GM12878 (cell line): ENCODE data around the gene ZNF792. TPM values are rescaled to one million over a fixed set of nuclear protein-coding genes. Genes with fewer than 3 reads are reported as not detected.

Source experiments
- ATAC-seq: fragments of 200-7000 bp; cut with Tn5 transposase; 3 replicates; pipeline ENCODE4 v1.9.1; 2020; ENCODE audit warnings: mild to moderate bottlenecking, moderate library complexity
- BruUV-seq: library from RNA; stranded (reverse); fragments of 400-500 nt; replicated peaks from 2 replicates; lab custom pipeline; 2021; lab: Mats Ljungman, UMichigan
- CTCF ChIA-PET: fragments of 300-600 bp; sonication (Branson Sonifier 250); formaldehyde crosslinking; extraction: SDS; loops from one replicate; lab custom pipeline; 2021; ENCODE audit warnings: inconsistent platforms; lab: Yijun Ruan, JAX
- POLR2A ChIA-PET: fragments of 350-600 bp; formaldehyde crosslinking; extraction: SDS; loops from one replicate; lab custom pipeline; 2021; ENCODE audit warnings: inconsistent platforms; lab: Charles Lee
- RAD21 ChIA-PET: fragments of 300-600 bp; sonication (Branson Sonifier 250); formaldehyde crosslinking; loops from one replicate; lab custom pipeline; 2023; ENCODE audit warnings: antibody characterized with exemption; ENCODE audit not compliant: unreplicated experiment; lab: Charles Lee
- SMC1A ChIA-PET: fragments of 300-600 bp; sonication (Branson Sonifier 250); formaldehyde crosslinking; loops from one replicate; lab custom pipeline; 2023; ENCODE audit not compliant: unreplicated experiment, uncharacterized antibody; lab: Charles Lee
- DNase-seq: peaks from one replicate; pipeline ENCODE4 v3.0.0-alpha.2; 2011; ENCODE audit warnings: low read depth, low spot score
- FAIRE-seq: peaks from 3 replicates; lab custom pipeline; 2011; peaks lifted over from hg19 to GRCh38; lab: Jason Lieb, UNC
- H2AFZ ChIP-seq: 2 replicates; pipeline ENCODE4 v1.6.0; 2011; ENCODE audit warnings: low read depth, low read length, control low read depth; ENCODE audit not compliant: control insufficient read depth
- H3K27ac ChIP-seq: 2 replicates; pipeline ENCODE4 v1.5.1; 2011; ENCODE audit warnings: control low read depth; ENCODE audit not compliant: control insufficient read depth, insufficient read depth
- H3K27me3 ChIP-seq, 2 experiments: replicated peaks in 1 of 2; 2 replicates each; pipeline versions ENCODE4 v1.6.0 to v1.6.1; 2011; ENCODE audit warnings: low read length in 1 of 2; ENCODE audit not compliant: control insufficient read depth in 2 of 2, insufficient read depth in 2 of 2
- H3K36me3 ChIP-seq, 2 experiments: 2 replicates each; pipeline ENCODE4 v1.5.1; 2011; ENCODE audit warnings: low read length in 1 of 2; ENCODE audit not compliant: control insufficient read depth in 2 of 2, insufficient read depth in 2 of 2
- H3K4me1 ChIP-seq: 2 replicates; pipeline ENCODE4 v1.6.1; 2011; ENCODE audit warnings: mild to moderate bottlenecking, low read length, moderate library complexity, mixed read lengths; ENCODE audit not compliant: control insufficient read depth, insufficient read depth
- H3K4me2 ChIP-seq: 2 replicates; pipeline ENCODE4 v1.6.0; 2011; ENCODE audit warnings: control low read depth; ENCODE audit not compliant: control insufficient read depth, insufficient read depth
- H3K4me3 ChIP-seq: fragments of 200-600 bp; sonication (generic); 2 replicates; pipeline ENCODE4 v1.5.1; 2016
- H3K79me2 ChIP-seq: 2 replicates; pipeline ENCODE4 v1.6.0; 2011; ENCODE audit warnings: low read length; ENCODE audit not compliant: control insufficient read depth, insufficient read depth
- H3K9ac ChIP-seq: 2 replicates; pipeline ENCODE4 v1.8.0; 2011; ENCODE audit warnings: low read length, control low read depth, mixed read lengths; ENCODE audit not compliant: control insufficient read depth, insufficient read depth
- H3K9me3 ChIP-seq: replicated peaks from 3 replicates; pipeline ENCODE4 v1.5.1; 2011; ENCODE audit warnings: mild to moderate bottlenecking, low read length; ENCODE audit not compliant: control insufficient read depth, insufficient read depth
- H4K20me1 ChIP-seq: 2 replicates; pipeline ENCODE4 v1.6.0; 2011; ENCODE audit not compliant: control insufficient read depth, insufficient read depth
- BCL11A ChIP-seq: IDR thresholded peaks from 2 replicates; pipeline ENCODE4 v1.6.1; 2011; ENCODE audit warnings: low read depth, low read length
- CREB1 ChIP-seq: IDR thresholded peaks from 2 replicates; pipeline ENCODE4 v1.6.1; 2012; ENCODE audit warnings: low read depth, mild to moderate bottlenecking, inconsistent platforms
- FOXM1 ChIP-seq: IDR thresholded peaks from 2 replicates; pipeline ENCODE4 v1.6.1; 2012; ENCODE audit warnings: low read depth, mild to moderate bottlenecking, inconsistent platforms, low read length, moderate library complexity
- IKZF2 ChIP-seq, 2 experiments: fragments of 450-650 bp; IDR thresholded peaks; 2 replicates each; pipeline ENCODE4 v1.6.1; 2017; ENCODE audit warnings: mild to moderate bottlenecking in 2 of 2, moderate library complexity in 2 of 2
- TCF7 ChIP-seq: IDR thresholded peaks from 2 replicates; pipeline ENCODE4 v1.6.1; 2014; ENCODE audit warnings: antibody characterized with exemption, borderline replicate concordance
- ZBED1 ChIP-seq: IDR thresholded peaks from 2 replicates; pipeline ENCODE4 v1.6.1; 2016; ENCODE audit warnings: borderline replicate concordance
- WGBS: methylation state at CpG from one replicate; pipeline ENCODE4 v1.1.6; 2016; ENCODE audit warnings: low lambda C conversion rate; ENCODE audit not compliant: insufficient replicate concordance, insufficient coverage; ENCODE audit errors: missing lambda C conversion rate; 5-methylcytosine and 5-hydroxymethylcytosine counted together
- in situ Hi-C: fragments of 300-500 bp; cut with MboI; formaldehyde crosslinking; loops from 9 replicates; pipeline ENCODE4 v1.14.3; 2018; ENCODE audit warnings: mixed read lengths
- intact Hi-C: fragments of 100-400 bp; cut with micrococcal nuclease; formaldehyde crosslinking; loops from one replicate; pipeline ENCODE4 v1.14.2; 2022; ENCODE audit not compliant: unreplicated experiment
- polyA plus RNA-seq, 11 experiments: library from polyadenylated mRNA; depleted of rRNA in 4 of 11; unstranded in 6 of 11; stranded (reverse) in 5 of 11; fragments of >200 nt; fragmentation: Nextera tagmentation in 4 of 11; fragmentation: Illumina TruSeq in 1 of 11; extraction: Ambion mirVana in 4 of 11; extraction: Trizol in 1 of 11; gene quantifications; 1 replicate in 1 of 11; 2 replicates in 10 of 11; pipeline versions ENCODE4 v1.2.1 to v1.2.3, GENCODE V29; 2011 to 2016; ENCODE audit warnings: inconsistent platforms in 2 of 11, missing spikeins in 2 of 11, low read depth in 1 of 11
- total RNA-seq, 4 experiments: library from RNA; depleted of rRNA in 3 of 4; stranded (reverse); fragments of >200 nt in 3 of 4; fragmentation: Illumina TruSeq in 1 of 4; extraction: Trizol in 1 of 4; gene quantifications; 2 replicates each; pipeline versions ENCODE4 v1.2.1 to v1.2.3, GENCODE V29; 2013 to 2021

The ZNF792 gene
- total and polyA plus RNA-seq, 10 of the 15 experiments (the other 5 are each of a cell fraction or from before 2014, with no cell fraction given) = 0.53 to 4.8 (median 1.3) TPM

DNA sequence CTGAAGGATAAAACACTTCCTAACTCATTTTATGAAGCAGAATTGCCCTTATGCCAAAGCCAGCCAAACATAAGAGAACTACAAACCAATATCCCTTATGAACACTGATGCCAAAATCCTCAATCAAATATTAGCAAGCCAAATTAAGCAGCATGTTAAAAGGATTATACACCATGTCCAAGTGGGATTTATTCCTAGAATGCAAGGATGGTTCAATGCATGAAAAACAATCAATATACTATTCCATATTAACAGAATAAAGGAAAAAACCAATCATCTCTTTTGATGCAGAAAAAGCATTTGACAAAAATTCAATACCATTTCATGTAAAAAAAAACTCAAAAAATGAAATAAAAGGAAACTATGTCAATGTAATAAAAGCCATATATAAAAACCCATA lies 10.9 kb downstream of the ZNF792 start:
- in situ Hi-C loops = loop anchor here (25.0 kb wide), 1 partner anchor 1409 kb away; no protein-coding TSS in a partner anchor
- DNase-seq (no peak), ATAC-seq (no peak), FAIRE-seq (no peak)
- BruUV-seq = no TSS peak
- H3K4me3 ChIP-seq = no peak overlapping the region
- ChIA-PET RAD21 (no interaction called here), CTCF (no interaction called here), POLR2A (no interaction called here), SMC1A (no interaction called here)
- peaks cover 18% of the 10 kb centered on the region for H3K9me3 ChIP-seq
- TF ChIP-seq FOXM1 (no peak), BCL11A (no peak), ZBED1 (no peak), IKZF2 (IDR thresholded peaks at IDR 0.05) (no peak)
- H3K9ac ChIP-seq = no peak overlapping the region
- H4K20me1 ChIP-seq = no peaks in the 10 kb centered on the region
- no peaks in the 10 kb centered on the region for H3K27me3 ChIP-seq
- no peaks in the 10 kb centered on the region for H3K4me1 ChIP-seq
- no peak overlapping the region for H3K27ac ChIP-seq
- no peak overlapping the region for H3K4me2 ChIP-seq
- no peaks in the 10 kb centered on the region for H3K79me2 ChIP-seq
- peaks cover 0 to 2% of the 10 kb centered on the region in 2 experiments; a peak in 1 of 4 replicates for H3K36me3 ChIP-seq
- no peak overlapping the region for H2AFZ ChIP-seq
- intact Hi-C loops = no loop called here

- BruUV-seq = no TSS peak
- ChIA-PET POLR2A (no interaction called here), SMC1A (no interaction called here), RAD21 (no interaction called here), CTCF (no interaction called here)
- 97% methylated on average over 13 of the region's 13 CpGs for WGBS
- Histone ChIP-seq H2AFZ (no peak overlapping the region), H3K27me3 (no peaks in the 10 kb centered on the region), H3K27ac (no peak overlapping the region), H3K4me1 (no peaks in the 10 kb centered on the region), H3K9me3 (peaks cover 8% of the 10 kb centered on the region), H4K20me1 (no peaks in the 10 kb centered on the region), H3K4me2 (no peak overlapping the region), H3K36me3 (no peaks in the 10 kb centered on the region), H3K9ac (no peak overlapping the region), H3K79me2 (no peaks in the 10 kb centered on the region), H3K4me3 (no peak overlapping the region)
- ATAC-seq (no peak), DNase-seq (no peak), FAIRE-seq (no peak)
- intact Hi-C loops = no loop called here
- in situ Hi-C loops = no loop called here
- TF ChIP-seq TCF7 (no peak), CREB1 (no peak)
Measured at GRCh38 chr19:34943861-34944573, 20.0 kb downstream of the ZNF792 start.
